OCI-LY7 (cell line): ENCODE results near the gene KIF3A. TPM values are rescaled to one million over a fixed set of nuclear protein-coding genes. Genes with fewer than 3 reads are reported as not detected.

ENCODE experiments used
- BruUV-seq: library from RNA; stranded (reverse); fragments of 400-500 nt; replicated peaks from 2 replicates; lab custom pipeline; 2021; lab: Mats Ljungman, UMichigan
- CTCF ChIA-PET: fragments of 300-600 bp; sonication (Branson Sonifier 250); formaldehyde crosslinking; loops from one replicate; lab custom pipeline; 2022; ENCODE audit warnings: antibody characterized with exemption; ENCODE audit not compliant: unreplicated experiment; lab: Charles Lee
- POLR2A ChIA-PET: fragments of 300-600 bp; sonication (Branson Sonifier 250); formaldehyde crosslinking; loops from one replicate; lab custom pipeline; 2022; ENCODE audit warnings: antibody characterized with exemption; lab: Charles Lee
- DNase-seq: peaks from one replicate; pipeline ENCODE4 v3.0.0-alpha.2; 2015; ENCODE audit warnings: low spot score
- H2AFZ ChIP-seq: fragments of 200-600 bp; sonication (generic), shearing (Covaris generic); 2 replicates; pipeline ENCODE4 v1.6.1; 2014; ENCODE audit warnings: mild to moderate bottlenecking, antibody characterized with exemption, low read length, moderate library complexity
- H3K27ac ChIP-seq: fragments of 200-600 bp; sonication (generic); 2 replicates; pipeline ENCODE4 v1.5.1; 2014; ENCODE audit warnings: mixed run types, low read depth, mild to moderate bottlenecking, moderate library complexity, low read length, inconsistent platforms; ENCODE audit not compliant: poor library complexity, severe bottlenecking
- H3K36me3 ChIP-seq: fragments of 200-600 bp; sonication (generic); 2 replicates; pipeline ENCODE4 v1.6.1; 2014; ENCODE audit warnings: mild to moderate bottlenecking, antibody characterized with exemption, low read length, moderate library complexity, mixed read lengths; ENCODE audit not compliant: insufficient read depth
- H3K4me1 ChIP-seq: fragments of 200-600 bp; sonication (generic); 2 replicates; pipeline ENCODE4 v1.5.1; 2014; ENCODE audit warnings: mild to moderate bottlenecking, low read length; ENCODE audit not compliant: insufficient read depth, poor library complexity, severe bottlenecking
- H3K4me2 ChIP-seq: fragments of 200-600 bp; sonication (generic); 2 replicates; pipeline ENCODE4 v1.6.1; 2014; ENCODE audit warnings: mild to moderate bottlenecking, low read length
- H3K4me3 ChIP-seq: fragments of 200-600 bp; sonication (generic); 2 replicates; pipeline ENCODE4 v1.5.1; 2014; ENCODE audit warnings: mild to moderate bottlenecking, low read depth, low read length; ENCODE audit not compliant: poor library complexity, severe bottlenecking
- H3K79me2 ChIP-seq: fragments of 200-600 bp; sonication (generic); 2 replicates; pipeline ENCODE4 v1.6.1; 2016; ENCODE audit warnings: low read depth, mild to moderate bottlenecking, low read length, moderate library complexity, mixed read lengths; ENCODE audit not compliant: insufficient read depth
- H3K9me2 ChIP-seq: fragments of 200-600 bp; sonication (generic); 2 replicates; pipeline ENCODE4 v1.6.1; 2016; ENCODE audit warnings: mild to moderate bottlenecking, low read length, mixed read lengths; ENCODE audit not compliant: insufficient read depth
- H3K9me3 ChIP-seq: fragments of 200-600 bp; sonication (generic); 2 replicates; pipeline ENCODE4 v1.6.1; 2014; ENCODE audit warnings: mild to moderate bottlenecking, mixed run types, low read length, mixed read lengths
- H4K20me1 ChIP-seq: fragments of 200-600 bp; sonication (generic); 2 replicates; pipeline ENCODE4 v1.6.1; 2014; ENCODE audit warnings: mild to moderate bottlenecking, antibody characterized with exemption, low read length, moderate library complexity, mixed read lengths; ENCODE audit not compliant: insufficient read depth
- EZH2phosphoT487 ChIP-seq: fragments of 200-600 bp; sonication (generic); IDR thresholded peaks from 2 replicates; pipeline ENCODE4 v1.6.1; 2018; ENCODE audit warnings: low read depth, borderline replicate concordance, mild to moderate bottlenecking, mixed run types, antibody characterized with exemption, low read length, moderate library complexity, mixed read lengths
- intact Hi-C: fragments of 100-400 bp; cut with micrococcal nuclease; formaldehyde crosslinking; loops from one replicate; pipeline ENCODE4 v1.10.0; 2022; ENCODE audit not compliant: unreplicated experiment
- total RNA-seq, 2 experiments: library from RNA; depleted of rRNA in 1 of 2; stranded (reverse); fragments of >200 nt in 1 of 2; shearing (Covaris generic) in 1 of 2; gene quantifications; 2 replicates each; pipeline ENCODE4 v1.2.3, GENCODE V29; 2014 to 2022
- TF ChIP-seq, protein P1 (sequence below): fragments of 200-600 bp; sonication (generic); conservative IDR thresholded peaks from 2 replicates; pipeline ENCODE4 v1.5.1; 2014; ENCODE audit warnings: mild to moderate bottlenecking, antibody characterized with exemption, low read length, moderate library complexity, mixed read lengths

KIF3A gene
- total RNA-seq, 2 experiments from 2014 or later: 6.7 to 14.2 TPM

DNA sequence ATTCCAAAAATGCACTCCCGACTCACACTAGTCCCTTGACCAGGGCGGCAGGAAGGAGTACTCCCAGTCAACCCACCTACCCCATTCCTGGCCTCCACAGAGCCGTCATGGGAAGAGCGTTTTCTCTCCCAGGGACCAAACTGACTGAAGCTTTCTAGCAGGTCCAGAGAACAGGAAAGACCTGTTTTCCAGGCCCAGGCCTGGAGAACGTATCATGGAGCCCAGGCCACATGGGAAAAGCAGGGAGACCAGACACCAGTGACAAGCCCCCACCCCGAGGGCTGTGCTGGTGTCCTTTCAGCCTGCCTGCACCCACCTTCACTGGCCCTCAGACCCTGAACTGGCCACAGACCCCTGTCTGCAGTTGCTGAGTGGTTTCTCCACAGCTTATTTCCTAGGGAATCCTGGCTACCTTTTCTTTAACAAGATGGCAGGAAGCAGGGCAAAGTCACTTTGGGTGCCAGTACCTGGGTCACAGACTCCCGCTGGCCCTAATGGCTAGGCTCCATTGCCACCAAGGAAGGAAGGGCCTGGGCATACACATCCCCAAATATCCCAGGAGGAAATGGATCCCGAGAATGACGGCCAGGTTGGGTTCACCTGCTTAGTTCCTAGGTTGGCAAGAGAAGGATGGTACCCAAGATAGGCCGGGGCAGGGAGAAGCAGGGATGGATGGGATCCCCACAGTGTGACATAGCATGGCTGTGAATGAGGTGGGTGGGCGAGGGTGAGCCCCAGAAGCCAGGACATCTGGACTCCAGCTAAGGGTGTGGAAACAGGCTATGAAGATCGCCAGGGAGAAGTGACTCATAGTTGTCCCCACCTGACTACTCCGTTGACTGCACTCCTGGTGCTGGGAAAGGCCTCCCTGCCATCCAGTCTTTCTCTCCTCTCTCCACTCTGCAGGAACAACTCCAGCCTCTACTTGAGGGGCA is 22.0 kb upstream of the KIF3A start:
- no peaks in the 10 kb centered on the region for H3K9me3 ChIP-seq
- ChIA-PET POLR2A (no interaction called here), CTCF (no interaction called here)
- H3K79me2 ChIP-seq: no peaks in the 10 kb centered on the region
- H3K4me1 ChIP-seq: no peaks in the 10 kb centered on the region
- H3K36me3 ChIP-seq: no peaks in the 10 kb centered on the region
- no peak overlapping the region for H3K4me2 ChIP-seq
- TF ChIP-seq EZH2phosphoT487: no peak
- TF ChIP-seq, protein P1, sequence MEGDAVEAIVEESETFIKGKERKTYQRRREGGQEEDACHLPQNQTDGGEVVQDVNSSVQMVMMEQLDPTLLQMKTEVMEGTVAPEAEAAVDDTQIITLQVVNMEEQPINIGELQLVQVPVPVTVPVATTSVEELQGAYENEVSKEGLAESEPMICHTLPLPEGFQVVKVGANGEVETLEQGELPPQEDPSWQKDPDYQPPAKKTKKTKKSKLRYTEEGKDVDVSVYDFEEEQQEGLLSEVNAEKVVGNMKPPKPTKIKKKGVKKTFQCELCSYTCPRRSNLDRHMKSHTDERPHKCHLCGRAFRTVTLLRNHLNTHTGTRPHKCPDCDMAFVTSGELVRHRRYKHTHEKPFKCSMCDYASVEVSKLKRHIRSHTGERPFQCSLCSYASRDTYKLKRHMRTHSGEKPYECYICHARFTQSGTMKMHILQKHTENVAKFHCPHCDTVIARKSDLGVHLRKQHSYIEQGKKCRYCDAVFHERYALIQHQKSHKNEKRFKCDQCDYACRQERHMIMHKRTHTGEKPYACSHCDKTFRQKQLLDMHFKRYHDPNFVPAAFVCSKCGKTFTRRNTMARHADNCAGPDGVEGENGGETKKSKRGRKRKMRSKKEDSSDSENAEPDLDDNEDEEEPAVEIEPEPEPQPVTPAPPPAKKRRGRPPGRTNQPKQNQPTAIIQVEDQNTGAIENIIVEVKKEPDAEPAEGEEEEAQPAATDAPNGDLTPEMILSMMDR: no peak
- no peak overlapping the region for H3K27ac ChIP-seq
- intact Hi-C loops: no loop called here
- no TSS peak for BruUV-seq
- no peaks in the 10 kb centered on the region for H4K20me1 ChIP-seq
- DNase-seq: no peak
- no peak overlapping the region for H2AFZ ChIP-seq
- no peaks in the 10 kb centered on the region for H3K9me2 ChIP-seq
- H3K4me3 ChIP-seq: no peak overlapping the region

DNA sequence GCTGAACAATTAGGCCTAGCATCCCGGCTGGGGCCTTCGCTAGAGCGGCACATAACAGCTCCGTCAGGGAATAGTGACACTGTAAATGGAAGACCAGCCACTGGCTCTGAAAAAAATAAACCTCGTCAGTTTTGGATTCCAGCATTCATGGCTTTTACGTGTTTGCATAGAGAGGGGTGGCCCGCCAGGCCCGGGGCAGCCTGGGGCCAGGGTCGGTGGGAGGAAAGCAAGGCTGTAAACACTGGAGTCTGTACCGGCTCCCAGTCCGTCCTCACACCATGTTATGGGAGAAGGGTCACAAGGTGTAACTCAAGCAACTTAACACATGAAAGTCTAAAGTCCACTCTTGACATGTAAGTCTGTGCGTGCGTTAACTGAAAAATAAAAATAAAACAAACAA is 21.1 kb upstream of the KIF3A start:
- no peaks in the 10 kb centered on the region for H3K9me3 ChIP-seq
- intact Hi-C loops: no loop called here
- no TSS peak for BruUV-seq
- TF ChIP-seq EZH2phosphoT487: no peak
- TF ChIP-seq, protein P1: no peak
- no peaks in the 10 kb centered on the region for H3K79me2 ChIP-seq
- H3K4me1 ChIP-seq: no peaks in the 10 kb centered on the region
- no peak overlapping the region for H3K4me2 ChIP-seq
- ChIA-PET POLR2A (no interaction called here), CTCF (no interaction called here)
- no peak for DNase-seq
- H3K27ac ChIP-seq: no peak overlapping the region
- H3K9me2 ChIP-seq: no peaks in the 10 kb centered on the region
- no peaks in the 10 kb centered on the region for H4K20me1 ChIP-seq
- H3K36me3 ChIP-seq: no peaks in the 10 kb centered on the region
- no peak overlapping the region for H2AFZ ChIP-seq
- no peak overlapping the region for H3K4me3 ChIP-seq

DNA sequence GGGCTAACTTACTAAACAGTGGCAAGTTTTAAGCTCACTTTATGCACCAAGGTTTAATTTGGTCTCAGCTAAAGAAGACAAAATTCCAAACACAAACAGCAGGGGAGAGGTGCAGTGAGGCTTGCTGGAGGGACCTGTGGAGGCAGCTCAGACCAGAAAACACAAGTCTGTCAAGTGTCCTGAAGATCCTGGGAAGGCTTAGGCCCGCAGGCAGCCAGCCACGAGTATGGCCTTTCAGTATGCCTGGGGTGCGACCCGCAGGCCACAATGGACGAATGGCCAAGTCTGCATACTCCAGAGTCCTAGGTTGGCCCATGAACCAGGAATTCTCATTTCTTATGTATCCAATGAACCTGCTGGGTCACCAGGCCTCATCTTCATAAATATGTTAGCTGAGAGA is 19.2 kb upstream of the KIF3A start:
- ChIA-PET CTCF (no interaction called here), POLR2A (interaction anchor here (0.6 to 1.1 kb wide), 2 partner anchors 19 to 1308 kb away, joined by 3 read pairs; partner anchors contain the start of gene KIF3A)
- no peak overlapping the region for H2AFZ ChIP-seq
- H3K79me2 ChIP-seq: no peaks in the 10 kb centered on the region
- BruUV-seq: no TSS peak
- no peak overlapping the region for H3K27ac ChIP-seq
- no peaks in the 10 kb centered on the region for H3K9me2 ChIP-seq
- no peaks in the 10 kb centered on the region for H3K9me3 ChIP-seq
- H3K36me3 ChIP-seq: no peaks in the 10 kb centered on the region
- intact Hi-C loops: no loop called here
- no peaks in the 10 kb centered on the region for H3K4me1 ChIP-seq
- H3K4me2 ChIP-seq: no peak overlapping the region
- H3K4me3 ChIP-seq: no peak overlapping the region
- no peak for DNase-seq
- TF ChIP-seq, protein P1: no peak
- no peak for TF ChIP-seq EZH2phosphoT487
- H4K20me1 ChIP-seq: no peaks in the 10 kb centered on the region
